ENCODE data around the gene SHISA6. TPM values are rescaled to one million over a fixed set of nuclear protein-coding genes. Genes with fewer than 3 reads are reported as not detected.

The SHISA6 gene
- polyA plus RNA-seq, 1 donor (not counting 4 experiments of a cell fraction or from before 2014, with no cell fraction given): 2.2 TPM

DNA sequence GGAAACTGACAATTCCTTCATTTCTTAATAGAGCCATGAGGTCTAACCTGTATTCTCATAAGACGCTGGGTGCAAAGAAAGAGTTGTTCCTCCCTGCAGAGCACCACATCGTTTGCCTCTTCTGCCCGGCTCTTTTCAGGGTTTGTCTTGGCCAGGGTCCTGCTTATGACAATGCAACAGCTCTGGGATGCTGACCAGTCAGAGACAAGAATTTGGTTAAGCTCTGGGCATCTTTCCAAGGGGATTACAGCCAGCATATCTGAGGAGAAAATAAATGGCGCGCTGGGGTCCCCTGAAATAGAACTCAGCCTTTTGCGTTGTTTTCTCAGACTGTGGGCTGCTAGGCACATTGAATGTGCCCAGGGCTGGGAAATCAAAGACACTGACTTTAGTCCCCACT, 128.6 kb downstream of the SHISA6 start:
- FAIRE-seq: no peak

DNA sequence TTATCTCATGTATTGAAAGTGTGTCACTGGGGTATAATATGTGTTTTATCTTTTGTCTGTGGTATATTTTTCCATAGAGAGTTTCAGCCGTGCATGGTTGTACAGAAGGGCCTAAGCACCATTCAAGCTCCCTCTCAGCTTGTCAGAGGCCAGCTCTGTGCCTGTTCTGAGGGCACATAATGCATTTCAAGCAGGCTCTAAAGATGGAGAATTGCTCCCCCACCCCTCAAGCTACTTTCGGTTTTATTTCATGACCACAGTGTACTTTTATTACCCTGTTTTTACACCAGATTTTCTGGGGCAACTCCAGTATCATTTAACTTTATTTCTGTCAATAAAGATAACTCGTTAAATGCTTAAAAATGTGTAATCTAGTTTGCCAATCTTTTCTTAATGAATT, 131.7 kb downstream of the SHISA6 start:
- no peak overlapping the region for H2AFZ ChIP-seq (ENCODE audit: control insufficient read depth, low read length)
- H3K27me3 ChIP-seq (ENCODE audit: control insufficient read depth, extremely low read depth, insufficient read depth, low read length): no peaks in the 10 kb centered on the region
- dilution Hi-C loops (cut with MboI; ENCODE audit: extremely low pct_ligation_motif_present, low sequenced_read_pairs): no loop called here
- no peak for DNase-seq (ENCODE audit: low read depth, low spot score)
- no peaks in the 10 kb centered on the region for H3K4me1 ChIP-seq (ENCODE audit: control insufficient read depth, extremely low read depth, insufficient read depth, low read length)
- no peak overlapping the region for H3K9ac ChIP-seq (ENCODE audit: control insufficient read depth, extremely low read depth, insufficient read depth, low read length)
- TF ChIP-seq, protein P1, sequence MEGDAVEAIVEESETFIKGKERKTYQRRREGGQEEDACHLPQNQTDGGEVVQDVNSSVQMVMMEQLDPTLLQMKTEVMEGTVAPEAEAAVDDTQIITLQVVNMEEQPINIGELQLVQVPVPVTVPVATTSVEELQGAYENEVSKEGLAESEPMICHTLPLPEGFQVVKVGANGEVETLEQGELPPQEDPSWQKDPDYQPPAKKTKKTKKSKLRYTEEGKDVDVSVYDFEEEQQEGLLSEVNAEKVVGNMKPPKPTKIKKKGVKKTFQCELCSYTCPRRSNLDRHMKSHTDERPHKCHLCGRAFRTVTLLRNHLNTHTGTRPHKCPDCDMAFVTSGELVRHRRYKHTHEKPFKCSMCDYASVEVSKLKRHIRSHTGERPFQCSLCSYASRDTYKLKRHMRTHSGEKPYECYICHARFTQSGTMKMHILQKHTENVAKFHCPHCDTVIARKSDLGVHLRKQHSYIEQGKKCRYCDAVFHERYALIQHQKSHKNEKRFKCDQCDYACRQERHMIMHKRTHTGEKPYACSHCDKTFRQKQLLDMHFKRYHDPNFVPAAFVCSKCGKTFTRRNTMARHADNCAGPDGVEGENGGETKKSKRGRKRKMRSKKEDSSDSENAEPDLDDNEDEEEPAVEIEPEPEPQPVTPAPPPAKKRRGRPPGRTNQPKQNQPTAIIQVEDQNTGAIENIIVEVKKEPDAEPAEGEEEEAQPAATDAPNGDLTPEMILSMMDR (optimal IDR thresholded peaks at IDR 0.05 in 1 of 3, IDR thresholded peaks at IDR 0.05 in 1 of 3, conservative IDR thresholded peaks at IDR 0.05 in 1 of 3; ENCODE audit: extremely low read depth in 1 of 3, insufficient read depth in 2 of 3, low read length in 3 of 3): no peak
- TF ChIP-seq EZH2 (IDR thresholded peaks at IDR 0.05; ENCODE audit: low read length): no peak
- H3K79me2 ChIP-seq (ENCODE audit: control insufficient read depth, insufficient read depth, low read length): no peaks in the 10 kb centered on the region
- no peaks in the 10 kb centered on the region for H3K36me3 ChIP-seq (ENCODE audit: control insufficient read depth in 2 of 2, extremely low read depth in 1 of 2, insufficient read depth in 2 of 2, low read length in 2 of 2)
- H3K27ac ChIP-seq (ENCODE audit: control insufficient read depth, insufficient read depth, low read length): no peak overlapping the region
- H3K4me3 ChIP-seq (ENCODE audit: control insufficient read depth in 2 of 3, extremely low read depth in 1 of 3, insufficient read depth in 2 of 3, low read depth in 1 of 3, low read length in 3 of 3): no peak overlapping the region
- H4K20me1 ChIP-seq (ENCODE audit: control insufficient read depth, extremely low read depth, insufficient read depth, low read length): no peaks in the 10 kb centered on the region
- H3K9me1 ChIP-seq (ENCODE audit: control insufficient read depth, extremely low read depth, insufficient read depth, low read length): no peaks in the 10 kb centered on the region
- H3K4me2 ChIP-seq (ENCODE audit: control insufficient read depth, extremely low read depth, insufficient read depth, low read depth, low read length): no peak overlapping the region
- no peaks in the 10 kb centered on the region for H3K9me3 ChIP-seq (ENCODE audit: control insufficient read depth, low read depth, low read length)
- no peak for FAIRE-seq

More for the DNA sequence above, 128.6 kb downstream of the SHISA6 start:
- Histone ChIP-seq H3K9me3 (ENCODE audit: control insufficient read depth, low read depth, low read length) (no peaks in the 10 kb centered on the region), H3K4me2 (ENCODE audit: control insufficient read depth, extremely low read depth, insufficient read depth, low read depth, low read length) (no peak overlapping the region), H3K9ac (ENCODE audit: control insufficient read depth, extremely low read depth, insufficient read depth, low read length) (no peak overlapping the region), H3K9me1 (ENCODE audit: control insufficient read depth, extremely low read depth, insufficient read depth, low read length) (no peaks in the 10 kb centered on the region), H3K36me3 (ENCODE audit: control insufficient read depth in 2 of 2, extremely low read depth in 1 of 2, insufficient read depth in 2 of 2, low read length in 2 of 2) (no peaks in the 10 kb centered on the region), H4K20me1 (ENCODE audit: control insufficient read depth, extremely low read depth, insufficient read depth, low read length) (no peaks in the 10 kb centered on the region), H3K4me1 (ENCODE audit: control insufficient read depth, extremely low read depth, insufficient read depth, low read length) (no peaks in the 10 kb centered on the region), H3K4me3 (ENCODE audit: control insufficient read depth in 2 of 3, extremely low read depth in 1 of 3, insufficient read depth in 2 of 3, low read depth in 1 of 3, low read length in 3 of 3) (no peak overlapping the region), H3K27ac (ENCODE audit: control insufficient read depth, insufficient read depth, low read length) (no peak overlapping the region), H3K79me2 (ENCODE audit: control insufficient read depth, insufficient read depth, low read length) (no peaks in the 10 kb centered on the region), H3K27me3 (ENCODE audit: control insufficient read depth, extremely low read depth, insufficient read depth, low read length) (no peaks in the 10 kb centered on the region), H2AFZ (ENCODE audit: control insufficient read depth, low read length) (no peak overlapping the region)
- dilution Hi-C loops (cut with MboI; ENCODE audit: extremely low pct_ligation_motif_present, low sequenced_read_pairs): no loop called here
- DNase-seq (ENCODE audit: low read depth, low spot score): no peak
- TF ChIP-seq, protein P1 (optimal IDR thresholded peaks at IDR 0.05 in 1 of 3, IDR thresholded peaks at IDR 0.05 in 1 of 3, conservative IDR thresholded peaks at IDR 0.05 in 1 of 3; ENCODE audit: extremely low read depth in 1 of 3, insufficient read depth in 2 of 3, low read length in 3 of 3): no peak
- no peak for TF ChIP-seq EZH2 (IDR thresholded peaks at IDR 0.05; ENCODE audit: low read length)
